Adrenal gland (tissue), 5 donors: Measurements from ENCODE around the gene B4GALNT3.

Experiments
- POLR2A ChIP-seq, 2 donors: fragments of 450-650 bp; IDR thresholded peaks; one replicate each; pipeline ENCODE4 v1.6.1; 2017; ENCODE audit warnings: antibody characterized with exemption in 2 of 2, mild to moderate bottlenecking in 2 of 2, moderate library complexity in 1 of 2
- TF ChIP-seq, protein P1 (sequence below), 6 experiments: fragments of 450-650 bp in 4 of 6; fragments of 200-600 bp in 2 of 6; sonication (generic) in 1 of 6; IDR thresholded peaks; 1 replicate in 5 of 6; 2 replicates in 1 of 6; pipeline versions ENCODE4 v1.5.1 to v1.8.0; 2016 to 2021; ENCODE audit warnings: antibody characterized with exemption in 6 of 6, mild to moderate bottlenecking in 2 of 6, moderate library complexity in 1 of 6
- donor health status: DM: no; HTN: no; CAD: no.

DNA sequence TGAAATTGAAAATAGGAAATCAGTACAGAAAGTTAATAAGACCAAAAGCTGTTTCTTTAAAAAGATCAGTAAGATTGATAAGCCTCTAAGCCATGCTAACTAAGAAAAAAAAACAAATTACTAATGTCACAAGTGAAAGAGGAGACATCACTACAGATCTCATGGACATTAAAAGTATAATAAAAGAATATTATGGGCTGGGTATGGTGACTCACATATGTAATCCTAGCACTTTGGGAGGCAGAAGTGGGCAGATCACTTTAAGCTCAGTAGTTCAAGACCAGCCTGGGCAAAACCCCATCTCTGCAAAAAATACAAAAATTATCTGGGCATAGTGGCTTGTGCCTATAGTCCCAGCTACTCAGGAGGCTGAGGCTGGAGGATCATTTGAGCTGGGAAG, 30.5 kb downstream of the B4GALNT3 start:
- TF ChIP-seq, protein P1, sequence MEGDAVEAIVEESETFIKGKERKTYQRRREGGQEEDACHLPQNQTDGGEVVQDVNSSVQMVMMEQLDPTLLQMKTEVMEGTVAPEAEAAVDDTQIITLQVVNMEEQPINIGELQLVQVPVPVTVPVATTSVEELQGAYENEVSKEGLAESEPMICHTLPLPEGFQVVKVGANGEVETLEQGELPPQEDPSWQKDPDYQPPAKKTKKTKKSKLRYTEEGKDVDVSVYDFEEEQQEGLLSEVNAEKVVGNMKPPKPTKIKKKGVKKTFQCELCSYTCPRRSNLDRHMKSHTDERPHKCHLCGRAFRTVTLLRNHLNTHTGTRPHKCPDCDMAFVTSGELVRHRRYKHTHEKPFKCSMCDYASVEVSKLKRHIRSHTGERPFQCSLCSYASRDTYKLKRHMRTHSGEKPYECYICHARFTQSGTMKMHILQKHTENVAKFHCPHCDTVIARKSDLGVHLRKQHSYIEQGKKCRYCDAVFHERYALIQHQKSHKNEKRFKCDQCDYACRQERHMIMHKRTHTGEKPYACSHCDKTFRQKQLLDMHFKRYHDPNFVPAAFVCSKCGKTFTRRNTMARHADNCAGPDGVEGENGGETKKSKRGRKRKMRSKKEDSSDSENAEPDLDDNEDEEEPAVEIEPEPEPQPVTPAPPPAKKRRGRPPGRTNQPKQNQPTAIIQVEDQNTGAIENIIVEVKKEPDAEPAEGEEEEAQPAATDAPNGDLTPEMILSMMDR (IDR thresholded peaks at IDR 0.05) = no peak
- no peak for TF ChIP-seq POLR2A (IDR thresholded peaks at IDR 0.05)
